Measurements from ENCODE around the gene FAM163B. TPM values are rescaled to one million over a fixed set of nuclear protein-coding genes. Genes with fewer than 3 reads are reported as not detected.

FAM163B gene
- total and polyA plus RNA-seq, 2 of the 8 experiments (the other 6 are each of a cell fraction or from before 2014, with no cell fraction given) = 0.63 to 1.0 TPM

- peak; percentile 54 to 66; a peak in 3 of 4 replicates for TF ChIP-seq RAD21 (IDR thresholded peaks at IDR 0.05 in 1 of 2, conservative IDR thresholded peaks at IDR 0.05 in 1 of 2; ENCODE audit: low read depth in 2 of 2, low read length in 2 of 2)
- TF ChIP-seq EGR1 (IDR thresholded peaks at IDR 0.05; ENCODE audit: borderline replicate concordance, low read depth, low read length) = 0 out of 2 replicates have a peak, but pooled peaks have one; percentile 42
- TF ChIP-seq SIRT6 (IDR thresholded peaks at IDR 0.05; ENCODE audit: low read length) = no peak
- no peak for TF ChIP-seq RXRA (IDR thresholded peaks at IDR 0.05; ENCODE audit: insufficient read depth, low read depth, low read length)
- TF ChIP-seq RBBP5 (IDR thresholded peaks at IDR 0.05; ENCODE audit: borderline replicate concordance, low read depth, low read length) = no peak
- TF ChIP-seq, protein P1, sequence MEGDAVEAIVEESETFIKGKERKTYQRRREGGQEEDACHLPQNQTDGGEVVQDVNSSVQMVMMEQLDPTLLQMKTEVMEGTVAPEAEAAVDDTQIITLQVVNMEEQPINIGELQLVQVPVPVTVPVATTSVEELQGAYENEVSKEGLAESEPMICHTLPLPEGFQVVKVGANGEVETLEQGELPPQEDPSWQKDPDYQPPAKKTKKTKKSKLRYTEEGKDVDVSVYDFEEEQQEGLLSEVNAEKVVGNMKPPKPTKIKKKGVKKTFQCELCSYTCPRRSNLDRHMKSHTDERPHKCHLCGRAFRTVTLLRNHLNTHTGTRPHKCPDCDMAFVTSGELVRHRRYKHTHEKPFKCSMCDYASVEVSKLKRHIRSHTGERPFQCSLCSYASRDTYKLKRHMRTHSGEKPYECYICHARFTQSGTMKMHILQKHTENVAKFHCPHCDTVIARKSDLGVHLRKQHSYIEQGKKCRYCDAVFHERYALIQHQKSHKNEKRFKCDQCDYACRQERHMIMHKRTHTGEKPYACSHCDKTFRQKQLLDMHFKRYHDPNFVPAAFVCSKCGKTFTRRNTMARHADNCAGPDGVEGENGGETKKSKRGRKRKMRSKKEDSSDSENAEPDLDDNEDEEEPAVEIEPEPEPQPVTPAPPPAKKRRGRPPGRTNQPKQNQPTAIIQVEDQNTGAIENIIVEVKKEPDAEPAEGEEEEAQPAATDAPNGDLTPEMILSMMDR (IDR thresholded peaks at IDR 0.05; ENCODE audit: control extremely low read depth in 1 of 3, insufficient read depth in 1 of 3, low read depth in 1 of 3, low read length in 3 of 3) = peak in 2 of 3 experiments; percentile 83 to 97; a peak in 3 of 4 replicates
- no peak for TF ChIP-seq FOSL1 (IDR thresholded peaks at IDR 0.05; ENCODE audit: insufficient read depth, low read depth, low read length)
- no peak for TF ChIP-seq KDM4A (IDR thresholded peaks at IDR 0.05; ENCODE audit: low read depth, low read length, severe bottlenecking)
- TF ChIP-seq SAP30 (IDR thresholded peaks at IDR 0.05; ENCODE audit: insufficient read depth, insufficient replicate concordance, low read length) = no peak
- no peak for TF ChIP-seq EZH2 (IDR thresholded peaks at IDR 0.05; ENCODE audit: low read depth, low read length, severe bottlenecking)
- TF ChIP-seq POLR2A (IDR thresholded peaks at IDR 0.05; ENCODE audit: control extremely low read depth in 1 of 2, low read depth in 2 of 2, low read length in 2 of 2) = no peak
- no peak for TF ChIP-seq MAFK (IDR thresholded peaks at IDR 0.05; ENCODE audit: low read depth, low read length)
- TF ChIP-seq RNF2 (IDR thresholded peaks at IDR 0.05; ENCODE audit: borderline replicate concordance, low read depth, low read length, missing control alignments, poor library complexity, severe bottlenecking) = no peak
- TF ChIP-seq GABPA (IDR thresholded peaks at IDR 0.05; ENCODE audit: borderline replicate concordance, insufficient read depth, low read length) = peak; percentile 69; the same call in 1 of the 2 replicates
- no peak for TF ChIP-seq E2F6 (IDR thresholded peaks at IDR 0.05)
- no peak for TF ChIP-seq CBX5 (IDR thresholded peaks at IDR 0.05; ENCODE audit: low read depth, low read length)
- no peak for TF ChIP-seq SIX5 (IDR thresholded peaks at IDR 0.05; ENCODE audit: low read depth, low read length)
- no peak for TF ChIP-seq CBX8 (IDR thresholded peaks at IDR 0.05; ENCODE audit: borderline replicate concordance, low read depth, low read length)
- TF ChIP-seq TAF7 (optimal IDR thresholded peaks at IDR 0.05; ENCODE audit: borderline replicate concordance, low read depth, low read length) = no peak
Measured at GRCh38 chr9:133589454-133590227, 19.5 kb downstream of the FAM163B start (continued).

Measured in H1 (cell line).